Measurements from ENCODE around the gene ZNF384. TPM values are rescaled to one million over a fixed set of nuclear protein-coding genes. Genes with fewer than 3 reads are reported as not detected.

ZNF384 gene
- total and polyA plus RNA-seq, 9 donors: 18.2 to 57.9 (median 48.1) TPM

DNA sequence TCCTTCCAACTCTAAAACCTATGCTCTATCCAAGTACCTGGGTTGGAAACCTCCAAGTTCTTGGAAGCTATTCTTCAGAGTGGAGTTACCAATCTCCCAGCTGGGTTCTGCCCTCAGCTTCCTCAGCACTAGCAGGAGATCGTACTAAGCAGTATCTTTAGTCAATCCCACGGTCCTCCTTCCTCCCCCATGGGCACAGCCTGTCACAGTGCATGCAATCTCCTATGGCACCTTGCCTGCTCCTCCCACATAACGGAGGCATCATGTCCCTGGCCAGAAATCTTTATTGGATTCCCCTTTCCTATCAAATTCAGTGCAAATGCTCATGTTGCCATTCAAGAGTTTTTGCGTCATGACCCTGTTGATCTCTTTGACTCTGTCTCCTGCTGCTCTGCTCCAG, 48.0 kb downstream of the ZNF384 start:
- peaks cover 9% of the 10 kb centered on the region for H3K4me1 ChIP-seq (ENCODE audit: control insufficient read depth, insufficient read depth, low read length)

DNA sequence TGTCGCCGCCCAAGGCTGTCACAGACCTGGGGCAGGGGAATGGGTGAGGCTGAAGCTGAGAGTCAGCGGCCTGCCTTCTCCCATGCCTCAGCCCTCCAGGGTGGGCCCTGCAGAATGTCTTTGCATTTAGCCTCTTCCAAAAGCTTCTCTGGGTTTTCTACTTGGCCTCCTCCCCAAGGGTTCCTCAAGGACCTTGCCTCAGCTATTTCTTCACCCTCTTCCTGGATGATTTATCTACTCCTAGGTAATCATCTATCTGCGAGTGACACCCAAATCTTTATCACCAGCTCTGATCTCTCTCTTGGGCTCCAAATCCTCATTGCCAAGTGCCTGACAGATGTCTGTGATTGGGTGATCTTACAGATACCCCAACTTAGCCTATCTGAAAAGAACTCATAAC, 48.7 kb downstream of the ZNF384 start:
- Histone ChIP-seq H3K27ac (ENCODE audit: low read length) (no peak overlapping the region), H3K9me3 (replicated peaks; ENCODE audit: control insufficient read depth, low read depth, low read length) (no peaks in the 10 kb centered on the region), H3K27me3 (ENCODE audit: control insufficient read depth, insufficient read depth, low read length) (peaks cover 2% of the 10 kb centered on the region), H3K36me3 (ENCODE audit: control insufficient read depth, insufficient read depth, low read length) (no peaks in the 10 kb centered on the region), H3K4me1 (ENCODE audit: control insufficient read depth, insufficient read depth, low read length) (peaks cover 9% of the 10 kb centered on the region), H3K4me3 (ENCODE audit: low read length) (no peak overlapping the region)
- no peak for DNase-seq
- WGBS (ENCODE audit: insufficient coverage): 100% methylated on average over 1 of the region's 4 CpGs

More for the DNA sequence above, 48.0 kb downstream of the ZNF384 start:
- Histone ChIP-seq H3K9me3 (replicated peaks; ENCODE audit: control insufficient read depth, low read depth, low read length) (no peaks in the 10 kb centered on the region), H3K36me3 (ENCODE audit: control insufficient read depth, insufficient read depth, low read length) (no peaks in the 10 kb centered on the region), H3K27me3 (ENCODE audit: control insufficient read depth, insufficient read depth, low read length) (no peaks in the 10 kb centered on the region), H3K27ac (ENCODE audit: low read length) (no peak overlapping the region), H3K4me3 (ENCODE audit: low read length) (no peak overlapping the region)
- WGBS (ENCODE audit: insufficient coverage): 53% methylated on average over 3 of the region's 4 CpGs
- DNase-seq: no peak

DNA sequence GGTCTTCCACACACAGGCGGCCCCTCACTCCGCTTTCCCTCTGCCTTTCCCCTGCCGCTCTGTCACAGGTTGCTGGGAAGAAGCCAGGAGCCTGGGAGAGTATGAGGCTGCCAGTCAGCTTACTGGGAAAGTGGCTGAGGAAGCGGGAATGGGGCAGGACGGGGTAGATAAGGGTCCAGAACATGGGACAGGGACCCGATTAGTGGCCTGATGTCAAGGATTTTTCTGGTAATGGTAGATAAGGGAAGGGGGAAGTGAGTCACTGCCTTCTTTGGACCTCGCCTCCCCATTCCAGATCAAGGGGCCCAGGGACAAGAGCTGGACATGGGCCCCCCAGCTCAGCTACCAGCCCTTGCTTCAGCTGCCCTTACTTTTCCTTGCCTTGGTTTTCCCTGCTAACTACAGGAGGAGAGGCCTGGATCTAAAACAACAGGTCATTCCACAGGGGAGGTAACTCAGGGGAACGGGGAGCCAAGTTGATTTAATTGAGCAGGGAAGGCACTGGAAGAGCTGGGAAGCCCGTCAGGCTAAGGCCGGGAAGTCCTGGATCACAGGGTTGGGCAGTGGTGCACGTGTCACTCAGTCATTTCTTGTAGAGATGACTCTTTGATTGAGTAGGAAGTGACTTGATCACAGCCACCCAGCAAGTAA, 49.9 kb downstream of the ZNF384 start:
- Histone ChIP-seq H3K36me3 (ENCODE audit: control insufficient read depth, insufficient read depth, low read length) (no peaks in the 10 kb centered on the region), H3K4me3 (ENCODE audit: low read length) (no peak overlapping the region), H3K4me1 (ENCODE audit: control insufficient read depth, insufficient read depth, low read length) (peaks cover 5% of the 10 kb centered on the region), H3K27me3 (ENCODE audit: control insufficient read depth, insufficient read depth, low read length) (peaks cover 2% of the 10 kb centered on the region), H3K27ac (ENCODE audit: low read length) (no peak overlapping the region), H3K9me3 (replicated peaks; ENCODE audit: control insufficient read depth, low read depth, low read length) (no peaks in the 10 kb centered on the region)
- DNase-seq: no peak
- WGBS (ENCODE audit: insufficient coverage): 75% methylated on average over 9 of the region's 11 CpGs

DNA sequence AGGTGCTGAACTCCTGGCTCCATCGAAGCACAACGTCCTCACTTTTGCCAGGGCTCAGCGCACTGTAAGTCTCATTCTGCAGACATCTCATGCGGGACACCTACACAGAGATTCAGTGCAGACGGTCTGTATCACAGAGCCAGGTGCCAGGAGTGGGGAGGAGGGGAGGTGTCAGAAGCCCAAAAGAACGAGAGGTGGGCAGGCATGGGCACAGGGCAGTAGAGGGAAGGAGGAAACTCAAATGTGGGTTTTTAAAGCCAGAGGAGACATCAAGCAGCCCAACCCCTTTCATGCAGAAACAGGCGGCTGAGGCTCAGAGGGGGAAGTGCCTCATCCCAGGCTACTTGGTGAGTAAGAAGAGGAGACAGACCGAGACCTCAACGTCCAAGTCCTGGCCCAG, 50.9 kb downstream of the ZNF384 start:
- no peak overlapping the region for H3K4me3 ChIP-seq (ENCODE audit: low read length)
- DNase-seq: no peak
- peaks cover 8% of the 10 kb centered on the region for H3K4me1 ChIP-seq (ENCODE audit: control insufficient read depth, insufficient read depth, low read length)
- H3K27ac ChIP-seq (ENCODE audit: low read length): peak overlapping the region; percentile 35
- H3K27me3 ChIP-seq (ENCODE audit: control insufficient read depth, insufficient read depth, low read length): peaks cover 2% of the 10 kb centered on the region
- no peaks in the 10 kb centered on the region for H3K9me3 ChIP-seq (replicated peaks; ENCODE audit: control insufficient read depth, low read depth, low read length)
- H3K36me3 ChIP-seq (ENCODE audit: control insufficient read depth, insufficient read depth, low read length): no peaks in the 10 kb centered on the region
- WGBS (ENCODE audit: insufficient coverage): 68% methylated on average over 6 of the region's 9 CpGs

DNA sequence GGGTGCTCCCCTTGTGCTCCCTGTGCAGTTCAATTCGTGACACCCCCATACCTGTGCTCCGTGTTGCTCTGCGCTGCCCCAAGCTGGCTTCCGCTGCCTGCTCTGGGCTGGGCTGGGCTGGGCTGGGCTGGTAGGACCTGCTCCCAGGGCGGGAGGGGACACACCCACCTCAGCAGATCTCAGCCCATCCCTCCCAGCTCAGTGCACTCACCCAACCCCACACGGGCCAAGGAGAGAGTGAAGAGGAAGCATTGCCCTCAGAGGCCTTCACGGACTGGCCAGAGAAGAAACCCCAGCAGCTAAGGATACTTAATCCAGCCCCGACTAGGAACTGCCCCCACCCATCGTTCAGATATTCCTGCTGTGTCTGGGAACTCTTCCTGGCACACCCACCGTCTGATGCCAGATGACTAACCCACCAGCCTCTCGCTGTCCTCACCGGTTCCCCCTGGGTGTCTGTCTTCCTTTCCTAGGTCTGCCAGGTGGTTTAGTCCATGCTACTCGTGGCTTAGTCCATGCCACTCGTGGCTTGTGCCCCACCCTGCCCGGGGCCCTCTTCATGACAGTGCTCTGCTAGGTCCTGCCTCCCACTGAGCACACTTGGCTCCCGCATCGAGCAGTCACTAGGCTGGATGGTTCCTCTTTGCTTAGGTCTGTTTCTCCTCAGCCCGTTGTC, 53.2 kb downstream of the ZNF384 start, which contains the start of gene LPAR5:
TSS of gene LPAR5 (minus strand) at position 104 of the 676 bp plus-strand sequence. CDS start 14,711 bp downstream, outside the sequence.
- H3K4me3 ChIP-seq (ENCODE audit: low read length): peak within 1 kb of the TSS; percentile 1
- H3K27ac ChIP-seq (ENCODE audit: low read length): peak within 1 kb of the TSS; percentile 59
- no peaks in the 10 kb centered on the region for H3K36me3 ChIP-seq (ENCODE audit: control insufficient read depth, insufficient read depth, low read length)
- WGBS (ENCODE audit: insufficient coverage): 39% methylated on average over 16 of the region's 18 CpGs
- no peak for DNase-seq
- peaks cover 28% of the 10 kb centered on the region for H3K4me1 ChIP-seq (ENCODE audit: control insufficient read depth, insufficient read depth, low read length)
- peaks cover 4% of the 10 kb centered on the region for H3K27me3 ChIP-seq (ENCODE audit: control insufficient read depth, insufficient read depth, low read length)
- H3K9me3 ChIP-seq (replicated peaks; ENCODE audit: control insufficient read depth, low read depth, low read length): no peaks in the 10 kb centered on the region

DNA sequence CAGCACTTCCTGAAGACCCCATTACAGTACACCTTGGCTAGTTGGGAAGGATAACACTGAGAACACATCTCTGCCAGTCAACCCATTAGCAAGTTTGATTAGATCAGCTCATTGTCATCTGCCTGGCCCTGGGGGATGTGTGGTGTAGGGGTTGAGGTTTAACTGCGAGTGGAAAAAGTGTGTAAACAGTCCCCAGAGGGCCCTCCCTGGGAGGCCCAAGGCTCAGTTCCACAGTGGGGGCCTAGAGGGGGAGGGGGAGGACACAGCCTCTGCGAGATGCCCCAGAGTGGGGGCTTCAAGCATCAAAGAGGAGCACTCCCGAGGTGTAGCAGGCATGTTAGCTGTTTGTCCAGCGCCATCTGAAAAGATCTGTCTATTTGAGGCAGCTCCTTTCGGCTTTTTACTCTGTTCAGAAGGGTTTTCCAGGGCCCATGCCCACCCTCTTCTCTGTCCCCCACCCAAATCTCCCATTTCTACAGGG, 53.8 kb downstream of the ZNF384 start:
- Histone ChIP-seq H3K4me1 (ENCODE audit: control insufficient read depth, insufficient read depth, low read length) (peaks cover 33% of the 10 kb centered on the region), H3K36me3 (ENCODE audit: control insufficient read depth, insufficient read depth, low read length) (no peaks in the 10 kb centered on the region), H3K4me3 (ENCODE audit: low read length) (peak overlapping the region; percentile 1), H3K9me3 (replicated peaks; ENCODE audit: control insufficient read depth, low read depth, low read length) (no peaks in the 10 kb centered on the region), H3K27me3 (ENCODE audit: control insufficient read depth, insufficient read depth, low read length) (peaks cover 4% of the 10 kb centered on the region), H3K27ac (ENCODE audit: low read length) (peak overlapping the region; percentile 38)
- WGBS (ENCODE audit: insufficient coverage): 41% methylated on average over 5 of the region's 5 CpGs
- DNase-seq: no peak

DNA sequence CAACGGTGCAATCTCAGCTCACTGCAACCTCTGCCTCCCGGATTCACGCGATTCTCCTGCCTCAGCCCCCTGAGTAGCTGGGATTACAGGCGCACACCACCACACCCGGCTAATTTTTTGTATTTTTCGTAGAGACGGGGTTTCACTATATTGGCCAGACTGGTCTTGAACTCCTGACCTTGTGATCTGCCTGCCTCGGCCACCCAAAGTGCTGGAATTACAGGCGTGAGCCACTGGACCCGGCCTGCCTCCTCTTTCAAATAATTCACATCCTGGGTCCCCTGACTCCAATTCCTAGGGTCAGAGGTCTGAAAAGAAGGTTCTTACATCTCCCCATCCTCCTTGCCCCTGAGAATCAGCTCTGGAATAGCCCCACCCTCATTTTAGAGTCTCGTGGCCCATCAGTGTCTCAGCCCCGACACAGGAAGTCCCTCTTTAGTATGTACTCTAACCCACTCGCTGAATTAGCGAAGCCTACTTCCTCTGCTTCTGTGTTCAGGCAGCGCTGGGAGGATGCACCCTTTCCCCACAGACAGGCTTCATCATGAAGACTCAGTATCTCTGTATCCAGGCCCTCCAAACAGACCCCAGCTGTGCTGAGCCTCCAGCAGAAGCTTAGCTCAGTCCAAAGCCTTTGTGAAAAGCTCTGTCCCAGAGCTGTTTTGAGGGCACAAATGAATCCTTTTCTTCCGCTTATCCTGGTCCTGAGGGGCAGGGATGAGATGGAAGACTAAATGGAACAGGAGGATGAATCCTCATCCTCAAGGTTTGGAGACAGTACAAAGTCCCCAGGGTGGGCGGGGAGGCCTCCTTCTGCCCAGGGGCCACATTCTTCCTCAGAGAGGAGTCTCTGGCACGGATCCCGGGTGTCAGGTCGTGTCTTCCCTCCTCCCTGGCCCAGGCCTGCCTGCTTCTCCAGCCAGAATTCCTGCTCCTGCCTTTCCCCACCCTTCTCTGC, 56.9 kb downstream of the ZNF384 start:
- H3K9me3 ChIP-seq (replicated peaks; ENCODE audit: control insufficient read depth, low read depth, low read length): no peaks in the 10 kb centered on the region
- peak; percentile 82 for DNase-seq
- no peaks in the 10 kb centered on the region for H3K36me3 ChIP-seq (ENCODE audit: control insufficient read depth, insufficient read depth, low read length)
- WGBS (ENCODE audit: insufficient coverage): 36% methylated on average over 19 of the region's 21 CpGs
- peaks cover 32% of the 10 kb centered on the region for H3K4me1 ChIP-seq (ENCODE audit: control insufficient read depth, insufficient read depth, low read length)
- peaks cover 4% of the 10 kb centered on the region for H3K27me3 ChIP-seq (ENCODE audit: control insufficient read depth, insufficient read depth, low read length)
- peak overlapping the region; percentile 74 for H3K27ac ChIP-seq (ENCODE audit: low read length)
- H3K4me3 ChIP-seq (ENCODE audit: low read length): no peak overlapping the region

DNA sequence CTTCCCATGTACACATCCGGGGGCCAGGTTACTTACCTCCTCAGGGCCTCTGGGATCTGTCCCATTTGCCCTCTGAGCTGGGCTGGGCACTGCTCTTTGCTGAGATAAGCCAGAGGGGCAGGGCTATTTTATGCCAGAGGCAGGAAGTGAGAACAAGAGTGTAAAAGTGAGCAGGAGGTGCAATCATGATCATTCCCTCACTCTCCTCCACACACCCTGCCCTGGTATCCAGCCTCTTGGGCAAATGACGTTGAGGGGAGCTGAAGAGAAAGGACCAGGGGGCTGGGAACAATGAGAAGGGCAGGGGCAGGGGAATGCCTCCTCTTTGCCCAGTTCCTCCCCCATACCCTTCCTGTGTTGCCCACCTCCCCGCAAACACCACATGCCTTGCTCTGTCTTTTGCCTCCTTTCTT, 57.6 kb downstream of the ZNF384 start:
- peak overlapping the region; percentile 74 for H3K27ac ChIP-seq (ENCODE audit: low read length)
- H3K36me3 ChIP-seq (ENCODE audit: control insufficient read depth, insufficient read depth, low read length): no peaks in the 10 kb centered on the region
- DNase-seq: no peak
- peaks cover 6% of the 10 kb centered on the region for H3K27me3 ChIP-seq (ENCODE audit: control insufficient read depth, insufficient read depth, low read length)
- 78% methylated on average over 1 of the region's 3 CpGs for whole genome bisulfite sequencing (ENCODE audit: insufficient coverage)
- H3K4me1 ChIP-seq (ENCODE audit: control insufficient read depth, insufficient read depth, low read length): peaks cover 32% of the 10 kb centered on the region
- H3K9me3 ChIP-seq (replicated peaks; ENCODE audit: control insufficient read depth, low read depth, low read length): no peaks in the 10 kb centered on the region
- H3K4me3 ChIP-seq (ENCODE audit: low read length): no peak overlapping the region

DNA sequence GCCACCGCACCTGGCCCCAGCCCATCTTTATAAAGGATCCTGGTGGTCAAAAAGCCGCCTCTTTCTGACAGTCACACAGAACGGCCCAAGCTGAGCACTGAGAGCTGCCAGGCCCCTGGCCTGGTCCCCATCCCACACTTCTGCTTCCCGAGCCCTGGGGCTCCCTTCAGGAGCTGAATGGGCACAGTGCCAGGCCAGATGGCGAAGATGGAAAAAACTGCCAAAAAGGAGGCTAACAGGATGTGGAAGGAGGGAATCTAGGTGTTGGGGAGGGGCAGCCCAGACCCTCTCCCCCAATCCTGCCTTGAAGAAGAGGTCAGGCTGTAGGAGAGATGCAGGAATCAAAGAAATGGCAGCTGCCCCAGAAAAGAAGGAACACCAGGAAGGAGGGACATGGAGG, 58.4 kb downstream of the ZNF384 start:
- no peaks in the 10 kb centered on the region for H3K36me3 ChIP-seq (ENCODE audit: control insufficient read depth, insufficient read depth, low read length)
- peaks cover 4% of the 10 kb centered on the region for H3K27me3 ChIP-seq (ENCODE audit: control insufficient read depth, insufficient read depth, low read length)
- WGBS (ENCODE audit: insufficient coverage): 25% methylated on average over 4 of the region's 5 CpGs
- H3K9me3 ChIP-seq (replicated peaks; ENCODE audit: control insufficient read depth, low read depth, low read length): no peaks in the 10 kb centered on the region
- DNase-seq: no peak
- peaks cover 32% of the 10 kb centered on the region for H3K4me1 ChIP-seq (ENCODE audit: control insufficient read depth, insufficient read depth, low read length)
- peak overlapping the region; percentile 42 for H3K27ac ChIP-seq (ENCODE audit: low read length)
- H3K4me3 ChIP-seq (ENCODE audit: low read length): no peak overlapping the region

DNA sequence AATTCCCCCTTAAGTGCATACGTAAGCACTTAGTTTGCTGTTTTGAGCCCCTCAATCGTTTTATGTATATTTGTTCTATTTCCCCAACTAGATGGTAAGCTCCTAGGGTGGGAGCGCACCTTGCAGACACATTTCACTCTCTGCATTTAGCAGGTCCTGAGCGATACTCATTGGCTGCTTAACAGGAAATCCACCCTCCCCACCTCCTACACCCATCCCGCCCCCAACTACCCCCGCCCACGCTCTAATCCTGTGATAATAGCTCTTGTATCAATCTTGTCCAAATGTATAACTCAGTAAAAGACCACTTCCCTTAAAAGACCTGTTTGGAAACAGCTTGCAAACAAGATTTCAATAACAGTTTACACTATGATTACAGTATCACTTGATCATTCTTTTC, 61.6 kb downstream of the ZNF384 start:
- peaks cover 21% of the 10 kb centered on the region for H3K4me1 ChIP-seq (ENCODE audit: control insufficient read depth, insufficient read depth, low read length)
- H3K9me3 ChIP-seq (replicated peaks; ENCODE audit: control insufficient read depth, low read depth, low read length): no peaks in the 10 kb centered on the region
- 70% methylated on average over 2 of the region's 7 CpGs for WGBS (ENCODE audit: insufficient coverage)
- DNase-seq: no peak
- H3K27ac ChIP-seq (ENCODE audit: low read length): no peak overlapping the region
- H3K4me3 ChIP-seq (ENCODE audit: low read length): no peak overlapping the region
- H3K36me3 ChIP-seq (ENCODE audit: control insufficient read depth, insufficient read depth, low read length): no peaks in the 10 kb centered on the region
- peaks cover 4% of the 10 kb centered on the region for H3K27me3 ChIP-seq (ENCODE audit: control insufficient read depth, insufficient read depth, low read length)

All from muscle of leg (tissue), 11 donors.